CD4-positive, alpha-beta T cell treated with Interleukin-6 at 100 ng/mL for 8 hours (primary cell): ENCODE data around the gene ADAMTS2.

Experiments
- DNase-seq: peaks from one replicate; pipeline ENCODE4 v3.0.0-alpha.2; 2020; ENCODE audit warnings: mixed read lengths, low spot score

ADAMTS2 gene

GRCh38 chr5:179254638-179255271, 90.5 kb downstream of the ADAMTS2 start:
- no peak for DNase-seq

- no peak for DNase-seq
These were observed 91.5 kb downstream of the ADAMTS2 start for GRCh38 chr5:179253730-179254129.

DNA sequence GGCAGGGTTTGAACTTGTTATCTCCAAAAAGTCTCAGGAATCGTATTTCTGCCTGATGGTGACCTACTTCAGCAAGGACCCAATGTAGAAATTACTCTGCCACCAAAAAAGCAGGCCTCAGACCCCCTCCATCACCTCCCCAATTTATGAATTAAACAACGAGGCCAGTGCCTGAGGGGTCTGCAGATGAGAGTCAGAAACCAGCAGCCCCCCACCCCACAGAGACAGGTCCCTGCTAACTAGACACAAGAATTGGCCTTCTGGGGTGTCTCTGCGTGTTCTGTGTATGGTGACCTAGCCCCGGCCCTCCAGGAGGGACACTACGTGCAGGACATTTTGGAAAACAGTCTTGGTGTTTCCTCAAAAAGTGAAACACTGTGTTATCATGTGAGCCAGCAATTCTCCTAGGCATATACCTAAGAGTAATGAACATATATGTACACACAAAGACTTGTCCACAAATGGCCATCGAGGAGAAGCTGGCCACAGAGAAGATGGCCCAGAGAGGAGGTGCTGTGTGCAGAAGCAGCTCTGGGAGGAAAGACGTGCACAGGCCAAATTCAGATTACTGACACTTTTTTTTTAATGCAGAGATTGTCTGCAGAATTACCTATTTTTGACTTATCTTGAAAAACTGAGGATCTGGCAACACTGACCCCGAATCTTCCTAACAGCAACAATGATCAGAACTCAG, 93.8 kb downstream of the ADAMTS2 start:
- DNase-seq: no peak

DNA sequence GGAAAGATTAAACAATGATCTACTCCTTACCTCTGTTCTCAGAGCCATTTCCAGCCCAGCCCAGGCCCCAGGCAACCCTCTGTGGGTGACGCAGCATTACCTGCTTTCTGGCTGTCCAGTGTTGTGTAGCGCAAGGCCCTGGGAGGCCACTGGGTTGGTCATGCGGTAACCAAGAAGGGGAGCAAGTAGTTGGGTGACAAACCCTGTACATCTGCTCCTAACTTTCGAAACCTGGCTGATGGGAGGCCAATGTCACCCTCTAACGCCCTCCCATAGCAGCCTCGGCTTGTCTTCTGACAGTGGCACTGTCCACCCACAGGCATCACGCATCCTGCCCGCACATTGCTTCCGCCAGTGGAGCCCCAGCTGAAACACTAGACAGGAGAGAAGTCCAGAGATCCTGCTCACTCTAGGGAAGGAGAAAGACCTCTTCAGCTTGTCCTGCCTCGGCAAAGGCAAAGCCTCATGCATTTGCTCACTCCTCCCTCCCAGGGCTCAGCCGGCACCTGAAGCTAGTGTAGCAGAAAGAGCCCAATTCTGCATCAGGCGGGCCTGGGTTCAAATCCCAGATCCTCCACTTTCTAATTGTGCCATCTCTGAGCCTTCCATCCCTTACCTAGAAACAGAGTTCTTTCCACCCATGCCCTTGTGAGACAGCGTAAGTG, 94.6 kb downstream of the ADAMTS2 start:
- no peak for DNase-seq

DNA sequence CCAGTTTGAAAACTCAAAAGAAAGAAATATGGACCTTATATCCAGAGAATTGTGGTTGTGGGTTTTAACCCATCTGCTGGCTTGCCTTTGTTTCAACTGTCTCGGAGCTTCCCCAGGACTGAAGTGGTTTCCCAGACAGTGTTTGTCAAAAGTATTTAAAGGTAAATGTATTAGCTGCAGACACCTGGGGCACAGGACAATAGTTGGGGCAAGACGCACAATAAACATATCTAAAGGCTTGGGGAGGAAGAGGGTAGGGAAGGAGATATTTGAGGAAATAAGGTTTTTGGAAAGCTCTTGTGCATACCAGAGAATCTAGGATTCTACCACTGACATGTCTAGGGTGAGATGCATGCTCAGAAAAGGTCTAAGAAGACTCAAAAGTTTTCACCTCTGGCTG, 99.0 kb downstream of the ADAMTS2 start:
- DNase-seq: no peak

DNA sequence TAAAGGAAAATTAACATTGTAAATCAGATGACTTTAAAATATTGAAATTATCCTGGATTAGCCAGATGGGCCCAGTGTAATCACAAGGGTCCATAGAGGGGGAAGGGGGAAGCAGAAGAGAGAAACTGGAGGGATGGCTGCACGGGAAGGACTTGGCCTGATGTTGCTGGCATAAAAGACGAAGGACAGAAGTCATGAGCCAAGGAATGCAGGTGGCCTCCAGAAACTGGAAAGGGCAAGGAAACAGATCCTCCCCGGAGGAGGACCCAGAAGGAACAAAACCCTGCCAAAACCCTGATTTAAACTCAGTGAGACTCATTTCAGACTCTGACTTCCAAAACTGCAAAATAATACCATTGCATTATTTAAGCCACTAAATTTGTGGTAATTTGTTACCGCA, 100.2 kb downstream of the ADAMTS2 start:
- DNase-seq: no peak

DNA sequence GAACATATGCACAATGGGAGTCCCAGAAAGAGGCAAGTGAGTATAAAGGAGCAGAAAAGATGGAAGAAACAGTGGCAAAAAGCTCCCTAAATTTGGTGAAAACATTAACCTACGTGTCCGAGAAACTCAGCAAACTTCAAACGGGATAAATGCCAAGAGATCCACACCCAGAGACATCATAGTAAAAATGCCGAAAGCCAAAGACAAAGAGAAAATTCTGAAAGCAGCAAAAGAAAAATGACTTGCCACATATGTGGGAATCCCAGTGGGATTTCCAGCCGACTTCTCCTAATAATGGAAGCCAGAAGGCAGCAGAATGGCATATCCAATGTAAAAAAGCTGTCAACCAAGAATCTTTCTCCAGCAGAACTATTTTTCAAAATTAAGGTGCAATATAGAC, 101.2 kb downstream of the ADAMTS2 start:
- no peak for DNase-seq

- no peak for DNase-seq
These were observed 101.9 kb downstream of the ADAMTS2 start for GRCh38 chr5:179243333-179243732.

GRCh38 chr5:179242676-179243075, 102.6 kb downstream of the ADAMTS2 start:
- no peak for DNase-seq

GRCh38 chr5:179241764-179242370, 103.4 kb downstream of the ADAMTS2 start:
- DNase-seq: no peak

DNA sequence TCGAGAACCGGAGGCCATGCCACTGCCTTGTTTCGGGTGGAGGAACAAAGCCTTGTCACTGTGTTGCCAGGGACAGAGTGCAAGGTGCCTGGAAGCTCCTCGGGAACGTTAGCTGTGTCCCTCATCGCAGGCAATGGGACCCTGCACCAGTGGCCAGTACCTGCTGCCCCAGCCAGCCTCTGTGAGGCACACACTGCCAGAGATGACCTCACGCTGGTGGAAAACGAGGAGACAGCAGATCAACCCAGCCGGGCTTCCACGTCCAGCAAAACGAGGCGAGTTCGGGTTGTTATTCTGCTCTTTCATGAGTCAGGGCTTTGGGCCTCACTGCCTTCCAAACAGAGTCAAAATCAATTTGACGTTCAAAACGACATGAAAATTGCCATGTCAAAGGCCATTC, 104.1 kb downstream of the ADAMTS2 start:
- DNase-seq: no peak

DNA sequence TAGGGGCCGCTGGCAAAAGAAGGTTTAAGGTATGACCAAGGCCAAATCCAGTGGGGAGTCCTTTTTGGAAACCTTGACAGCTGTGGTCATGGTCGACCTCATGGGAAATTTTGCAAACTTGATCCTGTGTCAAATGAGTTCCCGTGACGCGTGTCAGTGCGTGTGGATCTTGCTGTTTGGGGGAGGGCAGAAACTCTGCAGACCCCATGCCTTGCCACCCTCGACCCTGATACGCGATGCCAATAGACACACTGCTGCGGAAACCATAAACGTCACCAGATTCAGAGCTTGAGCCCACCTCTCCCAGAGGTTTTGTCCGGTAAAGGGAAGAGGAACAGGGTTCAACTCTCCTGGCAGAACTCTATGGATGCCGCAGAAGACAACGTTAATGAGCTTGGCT, 104.7 kb downstream of the ADAMTS2 start:
- DNase-seq: no peak

DNA sequence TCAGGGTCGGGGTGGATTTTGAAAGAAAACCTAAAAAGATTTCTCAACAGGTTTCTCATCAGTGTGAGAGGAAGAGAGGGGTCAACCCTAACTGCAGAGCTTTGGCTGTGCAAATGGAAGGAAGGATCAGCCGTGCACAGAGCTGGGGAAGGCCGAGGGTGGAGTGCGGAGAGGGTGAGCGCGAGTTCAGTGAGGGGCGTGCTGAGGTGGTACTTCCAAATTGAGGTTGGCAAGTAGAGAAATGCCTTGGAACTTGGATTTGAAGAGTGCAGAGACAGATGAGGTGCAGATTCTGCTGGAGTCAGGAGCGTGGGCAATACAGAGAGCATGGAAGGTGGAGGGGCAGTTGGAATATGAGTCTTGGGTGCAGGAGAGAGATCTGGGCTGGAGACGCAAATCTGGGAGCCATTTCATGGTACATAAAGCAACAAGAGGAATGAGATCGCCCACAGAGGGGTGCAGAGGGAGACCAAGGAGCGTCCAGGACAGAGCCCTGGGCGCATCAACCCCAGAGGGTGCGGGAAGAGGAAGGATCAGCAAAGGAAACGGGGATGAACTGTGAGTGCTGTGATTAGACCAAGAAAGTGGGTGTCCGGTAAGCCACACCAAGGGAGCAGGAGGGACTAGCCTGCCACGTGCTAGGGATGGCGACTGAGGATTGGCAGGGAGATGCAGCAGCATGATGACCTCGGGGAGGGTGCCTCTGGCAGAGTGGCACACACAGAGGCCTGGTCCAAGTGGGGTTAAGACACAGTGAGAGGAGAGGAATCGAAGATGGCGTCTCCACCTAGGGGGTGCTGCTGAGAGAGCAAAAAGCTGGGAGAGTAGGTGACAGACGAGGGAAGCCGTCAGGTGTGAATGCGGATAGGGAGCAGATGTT, 105.8 kb downstream of the ADAMTS2 start:
- no peak for DNase-seq

- no peak for DNase-seq
These were observed 106.7 kb downstream of the ADAMTS2 start for GRCh38 chr5:179238628-179238970.

GRCh38 chr5:179237770-179238627, 107.3 kb downstream of the ADAMTS2 start:
- DNase-seq: no peak

- no peak for DNase-seq
These were observed 109.6 kb downstream of the ADAMTS2 start for GRCh38 chr5:179235416-179236400.

DNA sequence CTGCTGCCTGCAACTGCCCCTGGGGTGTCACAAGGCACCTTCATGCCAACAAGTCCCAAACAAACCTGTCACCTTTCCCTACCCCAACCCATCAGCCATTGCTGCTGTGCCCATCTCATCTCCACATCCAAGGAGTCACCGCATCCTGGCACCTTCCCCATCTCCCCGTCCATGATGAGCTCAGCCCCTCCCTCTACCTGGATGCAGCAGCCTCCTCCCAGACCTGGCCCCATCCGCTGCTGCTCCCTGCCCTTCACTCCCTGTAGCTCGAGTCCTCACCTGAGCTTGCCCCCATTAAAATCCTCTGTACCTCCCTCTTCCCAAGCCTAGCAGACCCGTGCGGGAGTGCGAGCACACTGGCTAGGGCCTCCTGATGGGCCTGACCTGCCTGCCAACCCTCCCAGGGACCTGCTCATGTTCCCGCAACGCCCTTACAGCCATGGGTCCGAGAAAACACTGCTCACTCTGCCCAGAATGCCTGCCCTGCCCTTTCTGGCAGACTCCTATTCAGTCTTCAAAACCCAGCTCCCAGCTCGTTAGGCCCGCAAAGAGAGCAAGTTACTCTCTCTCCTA, 110.6 kb downstream of the ADAMTS2 start:
- no peak for DNase-seq

DNA sequence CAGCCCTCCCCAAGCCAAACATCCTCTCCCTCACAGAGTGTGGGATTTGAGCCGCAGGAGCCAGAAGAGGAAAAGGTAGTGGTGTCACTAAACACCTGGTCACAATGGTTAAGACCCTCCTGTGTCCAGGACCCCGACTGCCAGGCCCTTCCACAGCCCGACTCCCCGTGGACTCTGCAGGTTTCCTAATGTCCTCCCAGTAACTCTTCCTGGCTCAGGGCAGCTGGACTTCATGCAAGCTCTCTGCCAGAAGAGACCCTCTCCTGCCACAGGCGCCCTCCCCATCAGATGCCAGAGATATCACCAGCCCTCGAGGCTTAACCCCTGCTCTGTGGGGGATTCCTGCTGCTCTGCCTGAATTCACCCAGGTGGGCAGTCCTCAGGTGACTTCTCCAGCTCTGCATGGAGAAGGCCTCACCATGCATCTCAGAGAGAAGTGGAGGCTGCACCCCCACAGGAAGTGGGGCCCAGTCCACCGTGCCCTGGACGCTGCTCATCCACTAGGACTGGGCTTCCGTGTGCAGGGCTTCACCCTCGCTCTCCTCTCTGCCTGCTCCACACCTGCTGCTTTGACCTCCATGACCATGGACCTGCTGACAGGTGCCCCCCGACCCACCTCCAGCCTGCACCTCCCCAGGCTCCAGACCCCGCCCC, 111.2 kb downstream of the ADAMTS2 start:
- DNase-seq: no peak
